ENCODE results near the gene ACAD9. TPM values are rescaled to one million over a fixed set of nuclear protein-coding genes. Genes with fewer than 3 reads are reported as not detected.
"Not testable (repeated sequence)": the region's sequence is repeated elsewhere in the genome, so short reads cannot be mapped to it uniquely, and the experiment has no call there.

ACAD9 gene
- total RNA-seq, 1 donor from 2014 or later, result 34.7 TPM

GRCh38 chr3:128861491-128861890 is 17.9 kb upstream of the ACAD9 start:
- no peak for ATAC-seq

DNA sequence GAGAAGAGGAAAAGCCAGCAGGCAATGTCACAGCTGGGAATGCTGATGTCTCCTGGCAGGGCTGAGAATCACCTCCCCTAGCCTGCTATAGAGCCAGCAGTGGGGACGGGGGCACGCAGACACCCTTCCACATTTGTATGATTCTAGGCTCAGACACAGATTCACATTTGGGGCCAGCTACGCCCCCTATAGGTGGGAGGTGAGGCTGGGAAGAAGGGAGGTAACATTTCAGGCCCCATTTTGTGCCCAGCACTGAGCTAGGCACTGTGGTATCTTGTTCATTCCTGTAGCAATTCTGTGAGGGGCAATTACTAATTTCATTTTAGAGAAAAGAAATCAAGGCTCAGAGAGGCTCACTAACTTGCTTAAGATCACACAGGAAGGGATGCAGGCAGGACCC is 15.9 kb upstream of the ACAD9 start:
- ATAC-seq, result no peak

DNA sequence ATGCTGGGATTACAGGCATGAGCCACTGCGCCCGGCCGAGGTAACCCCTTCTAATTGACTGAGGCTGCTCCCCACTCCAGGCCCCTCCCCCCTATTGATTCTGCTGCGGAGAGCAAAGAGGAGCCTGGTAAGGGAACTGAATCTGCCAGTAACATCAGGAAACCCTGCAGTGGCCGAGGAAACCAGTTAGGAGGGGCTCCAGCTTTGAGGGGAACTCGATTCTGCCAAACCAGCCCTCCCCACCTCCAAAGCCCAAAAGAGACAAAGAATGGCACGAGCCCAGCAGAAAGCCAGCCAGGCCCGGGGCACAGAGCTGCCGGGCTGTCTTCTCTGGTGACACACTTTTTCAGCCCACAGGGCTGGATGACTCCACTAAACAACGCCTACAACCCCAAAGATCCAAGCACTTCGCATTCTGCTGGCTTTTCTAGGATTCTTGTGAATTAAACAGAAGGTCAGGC is 15.0 kb upstream of the ACAD9 start:
- no peak for ATAC-seq

GRCh38 chr3:128864849-128865804 is 14.3 kb upstream of the ACAD9 start:
- ATAC-seq, result peak; percentile 5

GRCh38 chr3:128867200-128868125 is 12.0 kb upstream of the ACAD9 start:
- ATAC-seq, result peak; percentile 70

GRCh38 chr3:128870347-128870746 is 9.1 kb upstream of the ACAD9 start:
- no peak for ATAC-seq

DNA sequence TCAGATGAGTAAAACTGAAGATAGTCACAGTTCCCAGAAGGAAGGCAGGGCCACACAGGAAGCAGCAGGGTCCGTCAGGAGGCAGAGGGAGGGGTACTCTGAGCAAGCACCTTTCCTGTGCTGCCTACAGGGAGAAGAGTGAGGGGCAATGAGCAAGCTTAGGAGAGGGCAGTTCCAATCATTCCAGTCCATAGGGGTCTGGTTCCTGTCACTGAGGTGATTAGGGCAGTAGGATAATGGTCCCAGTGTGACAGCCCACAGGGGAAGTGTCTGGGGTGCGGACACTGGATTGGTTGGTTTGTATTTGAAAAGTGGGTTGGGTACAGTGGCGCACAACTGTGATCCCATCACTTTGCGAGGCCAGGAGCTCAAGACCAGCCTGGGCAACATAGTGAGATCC is 7.1 kb upstream of the ACAD9 start:
- no peak for ATAC-seq

DNA sequence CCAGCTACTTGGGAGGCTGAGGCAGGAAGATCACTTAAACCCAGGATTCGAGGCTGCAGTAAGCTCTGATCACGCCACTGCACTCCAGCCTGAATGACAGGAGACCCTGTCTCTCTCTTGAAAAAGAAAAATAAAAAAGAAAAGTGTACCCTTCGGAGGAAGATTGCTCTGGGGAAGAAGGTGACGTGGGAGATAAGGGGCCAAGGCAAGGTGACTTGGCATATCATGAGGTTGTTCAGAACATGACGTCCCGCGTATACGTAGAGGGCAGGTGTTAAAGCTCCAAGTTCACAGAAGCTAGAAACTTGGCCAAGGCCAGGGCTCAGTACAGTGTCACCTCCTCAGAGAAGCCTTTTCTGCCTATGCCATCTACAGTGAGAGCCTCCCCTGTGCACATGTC is 6.7 kb upstream of the ACAD9 start:
- no peak for ATAC-seq

- peak; percentile 42 for ATAC-seq
Observed at GRCh38 chr3:128873244-128874022, 6.0 kb upstream of the ACAD9 start.

- no peak for ATAC-seq
Observed at GRCh38 chr3:128874481-128875180, 4.8 kb upstream of the ACAD9 start.

DNA sequence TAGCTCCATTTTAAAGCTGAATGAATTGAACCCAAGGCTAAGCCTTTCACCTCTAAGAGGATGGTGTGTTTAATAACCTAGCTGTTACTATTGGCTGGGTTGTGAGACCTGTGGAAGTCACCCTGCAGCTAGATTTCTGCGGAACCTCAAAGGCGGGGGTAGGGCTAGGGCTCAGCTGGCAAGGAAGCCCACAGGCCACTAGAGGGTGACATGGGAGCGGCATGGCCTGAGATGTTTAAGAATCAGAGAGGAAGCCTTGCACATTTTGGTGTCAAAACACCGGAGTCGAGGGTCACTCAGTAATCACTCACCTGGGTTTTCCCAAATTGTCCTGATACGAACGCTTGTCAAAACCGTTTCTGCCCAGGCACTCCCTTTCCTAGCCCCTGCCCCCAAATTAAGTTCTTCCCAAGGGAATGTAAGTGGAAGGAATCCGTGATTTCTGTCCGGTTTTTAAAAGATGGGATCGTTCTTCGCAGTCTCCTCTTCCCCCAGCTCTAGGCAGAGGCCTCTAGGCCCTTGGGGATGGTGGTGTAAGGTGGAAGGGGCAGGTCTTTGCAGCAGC is 3.8 kb upstream of the ACAD9 start:
- ATAC-seq, result no peak

DNA sequence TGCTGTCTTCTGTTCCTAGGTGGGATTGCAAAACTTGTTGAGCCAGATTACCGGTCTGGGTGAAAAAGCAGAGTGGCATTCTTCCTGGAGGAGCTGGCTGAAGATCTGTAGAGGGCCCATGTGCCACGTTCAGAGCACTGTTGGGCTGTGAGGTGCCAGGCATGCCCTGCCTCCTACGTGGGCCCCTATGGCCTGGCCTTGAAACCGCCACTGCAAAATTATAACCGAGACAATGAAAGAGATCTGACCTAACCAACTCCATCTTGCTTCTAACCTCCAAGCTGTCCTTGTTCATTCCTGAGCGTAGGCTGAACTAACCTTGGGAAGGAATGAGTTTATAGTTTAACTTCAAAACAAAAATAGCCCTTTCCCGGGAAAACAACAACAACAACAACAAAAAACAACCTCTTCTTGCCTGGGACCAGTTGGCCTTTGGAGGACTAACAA is 1.4 kb upstream of the ACAD9 start:
- ATAC-seq, result no peak

DNA sequence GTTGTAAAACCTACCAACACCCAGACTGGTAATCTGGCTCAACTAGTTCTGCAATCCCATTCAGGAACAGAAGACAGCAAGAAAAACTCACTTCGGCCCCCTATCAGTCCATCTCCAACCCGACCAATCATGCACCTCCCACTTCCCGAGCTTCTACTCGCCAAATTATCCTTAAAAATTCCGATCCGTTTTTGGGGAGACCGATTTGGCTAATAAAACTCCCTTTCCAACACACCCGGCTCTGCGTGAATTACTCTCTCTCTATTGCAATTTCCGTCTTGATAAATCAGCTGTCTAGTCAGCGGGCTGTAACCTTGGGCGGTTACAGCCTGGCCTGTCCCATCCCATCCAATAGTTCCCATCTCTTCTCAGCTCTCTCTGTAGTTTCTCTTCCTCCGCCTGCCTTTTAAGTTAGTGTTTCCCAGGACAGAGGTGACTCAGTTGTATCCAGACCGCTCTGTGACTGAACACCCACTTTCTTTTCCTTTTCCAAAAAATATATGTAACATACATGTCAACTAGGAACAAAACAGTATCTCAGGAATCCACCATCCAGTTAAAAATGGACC is 780 bp upstream of the ACAD9 start:
- ATAC-seq, result peak; percentile 58

DNA sequence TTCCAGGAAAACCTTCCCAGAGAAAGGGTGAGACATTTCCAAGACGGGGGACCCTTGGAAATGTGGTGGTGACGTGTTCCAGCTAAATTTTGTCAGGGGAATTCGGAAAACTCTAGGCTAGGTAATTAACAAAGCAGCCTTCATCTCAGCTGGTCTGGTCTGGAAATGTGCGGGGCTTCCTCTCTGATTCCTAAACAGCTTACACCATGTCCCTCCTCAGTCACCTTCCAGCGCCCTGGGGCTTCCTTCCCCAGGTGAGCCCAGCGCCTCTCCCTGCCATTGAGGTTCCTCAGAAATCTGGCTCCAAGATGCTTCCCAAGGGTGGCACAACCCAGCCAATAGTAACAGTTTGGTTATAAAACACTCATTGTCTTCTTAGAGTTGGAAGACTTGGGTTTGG is 571 bp downstream of the ACAD9 start:
- ATAC-seq, result no peak

GRCh38 chr3:128880455-128880854 is 1.0 kb downstream of the ACAD9 start:
- ATAC-seq, result not testable (repeated sequence)

GRCh38 chr3:128881576-128881975 is 2.2 kb downstream of the ACAD9 start:
- ATAC-seq, result no peak

GRCh38 chr3:128882719-128883118 is 3.3 kb downstream of the ACAD9 start:
- no peak for ATAC-seq

DNA sequence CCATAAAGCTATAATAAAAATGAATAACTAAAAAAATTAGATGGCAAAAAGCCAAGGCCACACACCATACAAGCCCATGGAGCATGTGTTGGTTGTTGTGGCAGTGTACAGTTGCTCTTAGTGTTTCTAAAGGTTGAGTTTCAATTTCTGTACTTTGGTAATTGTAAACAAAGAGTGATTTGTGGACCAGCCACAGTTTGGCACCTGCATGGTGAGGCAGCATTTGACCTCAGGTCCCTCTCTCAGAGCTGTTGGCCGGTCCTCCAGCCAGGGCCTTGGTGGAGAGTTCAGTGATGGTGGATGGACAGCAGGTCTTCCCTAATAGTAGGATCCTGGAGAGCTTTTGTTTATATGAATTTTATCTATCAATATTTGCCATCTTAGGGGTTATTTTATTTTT is 5.6 kb downstream of the ACAD9 start:
- ATAC-seq, result no peak

DNA sequence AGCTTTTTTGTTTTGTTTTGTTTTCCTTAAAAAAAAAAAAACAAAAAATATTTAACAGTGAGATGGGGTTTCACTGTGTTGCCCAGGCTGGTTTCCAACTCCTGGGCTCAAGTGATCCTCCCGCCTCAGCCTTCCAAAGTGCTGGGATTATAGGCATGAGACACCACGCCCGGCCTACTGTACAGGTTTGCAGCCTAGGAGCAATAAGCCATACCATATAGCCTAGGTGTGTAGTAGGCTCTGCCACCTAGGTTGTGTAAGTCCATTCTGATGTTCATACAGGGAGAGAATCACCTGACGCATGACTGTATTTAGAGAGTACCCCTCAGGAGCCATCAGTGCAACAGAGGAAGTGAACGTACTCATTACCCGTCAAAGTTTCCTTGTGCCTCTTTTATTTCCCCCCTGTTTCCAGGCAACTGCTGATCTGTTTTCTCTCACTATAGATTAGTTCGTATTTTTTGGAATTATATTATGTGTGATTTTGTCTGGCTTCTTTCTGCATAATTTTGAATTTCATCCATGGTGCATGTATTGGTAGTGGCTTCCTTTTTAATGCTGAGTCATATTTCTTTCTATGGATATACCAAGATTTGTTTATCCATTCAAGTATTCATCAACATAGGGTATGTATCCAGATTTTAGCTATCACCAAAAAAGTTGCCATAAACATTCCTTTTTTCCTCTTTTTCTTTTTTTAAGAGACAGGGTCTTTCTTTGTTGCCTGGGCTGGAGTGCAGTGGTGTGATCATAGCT is 9.9 kb downstream of the ACAD9 start:
- peak; percentile 64 for ATAC-seq
